Adrenal gland (tissue), 12 donors: Measurements from ENCODE around the gene RNLS. TPM values are rescaled to one million over a fixed set of nuclear protein-coding genes. Genes with fewer than 3 reads are reported as not detected.

Experiments used
- DNase-seq, 7 donors: peaks; one replicate each; pipeline ENCODE4 v3.0.0-alpha.2; 2019 to 2020
- H3K27ac ChIP-seq, 5 donors: fragments of 200-600 bp; sonication (generic) in 4 of 5; 1 replicate in 3 of 5; 2 replicates in 2 of 5; pipeline versions ENCODE4 v1.5.1 to v1.8.0; 2016 to 2020; ENCODE audit warnings: mild to moderate bottlenecking in 1 of 5
- H3K27me3 ChIP-seq: fragments of 200-600 bp; 2 replicates; pipeline ENCODE4 v1.8.0; 2021
- H3K36me3 ChIP-seq, 2 donors: fragments of 200-600 bp; replicated peaks in 1 of 2; 1 replicate in 1 of 2; 2 replicates in 1 of 2; pipeline versions ENCODE4 v1.5.1 to v1.8.0; 2018 to 2022
- H3K4me1 ChIP-seq, 2 donors: fragments of 200-600 bp; replicated peaks in 1 of 2; 1 replicate in 1 of 2; 2 replicates in 1 of 2; pipeline versions ENCODE4 v1.5.1 to v1.8.0; 2018 to 2021
- H3K4me3 ChIP-seq, 4 donors: fragments of 200-600 bp; sonication (generic) in 3 of 4; one replicate each; pipeline ENCODE4 v1.5.1; 2016 to 2018
- H3K9me3 ChIP-seq, 3 donors: fragments of 200-600 bp; sonication (generic) in 1 of 3; replicated peaks in 1 of 3; 1 replicate in 2 of 3; 2 replicates in 1 of 3; pipeline versions ENCODE4 v1.5.1 to v1.8.0; 2016 to 2021
- POLR2A ChIP-seq, 2 donors: fragments of 450-650 bp; IDR thresholded peaks; one replicate each; pipeline ENCODE4 v1.6.1; 2017; ENCODE audit warnings: antibody characterized with exemption in 2 of 2, mild to moderate bottlenecking in 2 of 2, moderate library complexity in 1 of 2
- WGBS, 4 donors: extraction: QIAGEN DNeasy Blood & Tissue Kit in 2 of 4; methylation state at CpG; one replicate each; pipeline versions ENCODE4 v1.1.5 to v1.1.7; 2013 to 2017; 5-methylcytosine and 5-hydroxymethylcytosine counted together
- intact Hi-C, 2 donors: fragments of 100-400 bp; cut with DNase I; formaldehyde crosslinking; loops; one replicate each; pipeline versions ENCODE4 v1.14.1 to v1.15.0; 2022 to 2023
- polyA plus RNA-seq, 3 donors: library from polyadenylated mRNA; stranded (reverse); fragments of 200-250 nt in 2 of 3; fragments of 350-450 nt in 1 of 3; fragmentation: Illumina TruSeq in 1 of 3; extraction: RNeasy Lipid Tissue Mini Kit (QIAGEN cat#74804) in 1 of 3; gene quantifications; one replicate each; pipeline ENCODE4 v1.2.3, GENCODE V29; 2013 to 2014
- total RNA-seq, 9 donors: library from RNA; depleted of rRNA in 4 of 9; stranded (reverse); fragments of >200 nt in 4 of 9; fragments of 120-200 nt in 1 of 9; fragmentation: NEBNext Ultra II Directional in 1 of 9; extraction: Animal tissue kit (Norgen Biotek cat#: 25700) in 1 of 9; gene quantifications; one replicate each; pipeline versions ENCODE4 v1.1.0 to v1.2.4, GENCODE V29; 2013 to 2023
- TF ChIP-seq, protein P1 (sequence below), 6 experiments: fragments of 450-650 bp in 4 of 6; fragments of 200-600 bp in 2 of 6; sonication (generic) in 1 of 6; IDR thresholded peaks; 1 replicate in 5 of 6; 2 replicates in 1 of 6; pipeline versions ENCODE4 v1.5.1 to v1.8.0; 2016 to 2021; ENCODE audit warnings: antibody characterized with exemption in 6 of 6, mild to moderate bottlenecking in 2 of 6, moderate library complexity in 1 of 6
- donor health status: healthy with polysubstance abuse.
- donor health status: Bipolar disorder and iron deficiency.
- donor health status: DM: yes; HTN: yes; CAD: no.
- donor health status: DM: no; HTN: no; CAD: no.
- donor health status: DM: no; HTN: no; CAD: no.
- donor health status: DM: yes; HTN: yes; CAD: no.

Gene RNLS
- total and polyA plus RNA-seq, 12 donors: 7.2 to 51.3 (median 27.9) TPM

DNA sequence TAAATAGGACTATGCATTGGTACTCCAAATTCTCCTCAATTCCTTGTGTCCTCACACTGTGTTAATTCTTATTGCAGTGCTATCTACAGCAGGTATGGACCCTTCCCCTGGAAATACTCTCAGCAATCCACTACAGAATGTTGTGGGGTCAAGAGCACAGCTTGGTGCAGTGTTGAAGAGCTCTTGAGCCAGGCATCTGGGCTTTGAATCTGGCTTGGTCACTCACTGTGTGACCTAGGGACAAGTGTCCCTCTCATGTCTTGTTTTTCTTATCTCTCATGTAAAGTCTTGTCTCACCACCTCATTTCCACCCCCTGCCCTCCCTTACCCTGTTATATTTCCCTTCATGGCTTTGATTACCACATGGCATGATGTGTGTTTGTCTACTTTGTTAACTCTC lies 159.4 kb downstream of the RNLS start:
- H3K4me1 ChIP-seq: no peaks in the 10 kb centered on the region
- H3K9me3 ChIP-seq: no peaks in the 10 kb centered on the region
- H3K4me3 ChIP-seq: no peak overlapping the region
- no peak overlapping the region for H3K27ac ChIP-seq
- intact Hi-C loops: no loop called here
- no peak for DNase-seq
- TF ChIP-seq POLR2A (IDR thresholded peaks at IDR 0.05): no peak
- TF ChIP-seq, protein P1, sequence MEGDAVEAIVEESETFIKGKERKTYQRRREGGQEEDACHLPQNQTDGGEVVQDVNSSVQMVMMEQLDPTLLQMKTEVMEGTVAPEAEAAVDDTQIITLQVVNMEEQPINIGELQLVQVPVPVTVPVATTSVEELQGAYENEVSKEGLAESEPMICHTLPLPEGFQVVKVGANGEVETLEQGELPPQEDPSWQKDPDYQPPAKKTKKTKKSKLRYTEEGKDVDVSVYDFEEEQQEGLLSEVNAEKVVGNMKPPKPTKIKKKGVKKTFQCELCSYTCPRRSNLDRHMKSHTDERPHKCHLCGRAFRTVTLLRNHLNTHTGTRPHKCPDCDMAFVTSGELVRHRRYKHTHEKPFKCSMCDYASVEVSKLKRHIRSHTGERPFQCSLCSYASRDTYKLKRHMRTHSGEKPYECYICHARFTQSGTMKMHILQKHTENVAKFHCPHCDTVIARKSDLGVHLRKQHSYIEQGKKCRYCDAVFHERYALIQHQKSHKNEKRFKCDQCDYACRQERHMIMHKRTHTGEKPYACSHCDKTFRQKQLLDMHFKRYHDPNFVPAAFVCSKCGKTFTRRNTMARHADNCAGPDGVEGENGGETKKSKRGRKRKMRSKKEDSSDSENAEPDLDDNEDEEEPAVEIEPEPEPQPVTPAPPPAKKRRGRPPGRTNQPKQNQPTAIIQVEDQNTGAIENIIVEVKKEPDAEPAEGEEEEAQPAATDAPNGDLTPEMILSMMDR (IDR thresholded peaks at IDR 0.05): no peak
- H3K36me3 ChIP-seq: no peaks in the 10 kb centered on the region
- no peaks in the 10 kb centered on the region for H3K27me3 ChIP-seq

DNA sequence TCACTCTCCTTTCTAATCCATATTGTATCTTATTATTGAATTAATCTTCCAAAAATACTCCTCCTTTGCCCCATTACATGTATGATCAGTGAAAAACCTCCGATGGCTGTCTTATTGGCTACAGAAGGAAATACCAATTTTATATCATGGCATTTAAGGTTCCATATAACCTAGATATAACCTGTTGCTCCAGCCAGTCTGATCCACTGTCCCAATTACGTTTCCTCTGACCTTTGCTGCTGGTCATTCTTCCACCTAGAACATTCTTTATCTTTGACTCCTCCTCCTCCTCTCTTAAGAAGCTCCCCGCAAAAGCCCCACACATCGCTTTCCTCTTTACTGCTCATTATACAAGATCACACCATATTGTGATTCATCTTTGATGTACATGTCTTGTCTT lies 161.5 kb downstream of the RNLS start:
- TF ChIP-seq, protein P1 (IDR thresholded peaks at IDR 0.05): no peak
- no peak for TF ChIP-seq POLR2A (IDR thresholded peaks at IDR 0.05)
- H3K4me3 ChIP-seq: no peak overlapping the region
- no peak overlapping the region for H3K27ac ChIP-seq
- no peaks in the 10 kb centered on the region for H3K4me1 ChIP-seq
- WGBS, 4 donors: 89 to 94% (median 92%) methylated on average over 4 of the region's 4 CpGs
- H3K9me3 ChIP-seq: no peaks in the 10 kb centered on the region
- H3K36me3 ChIP-seq: no peaks in the 10 kb centered on the region
- H3K27me3 ChIP-seq: no peaks in the 10 kb centered on the region
- intact Hi-C loops: no loop called here
- DNase-seq: no peak

DNA sequence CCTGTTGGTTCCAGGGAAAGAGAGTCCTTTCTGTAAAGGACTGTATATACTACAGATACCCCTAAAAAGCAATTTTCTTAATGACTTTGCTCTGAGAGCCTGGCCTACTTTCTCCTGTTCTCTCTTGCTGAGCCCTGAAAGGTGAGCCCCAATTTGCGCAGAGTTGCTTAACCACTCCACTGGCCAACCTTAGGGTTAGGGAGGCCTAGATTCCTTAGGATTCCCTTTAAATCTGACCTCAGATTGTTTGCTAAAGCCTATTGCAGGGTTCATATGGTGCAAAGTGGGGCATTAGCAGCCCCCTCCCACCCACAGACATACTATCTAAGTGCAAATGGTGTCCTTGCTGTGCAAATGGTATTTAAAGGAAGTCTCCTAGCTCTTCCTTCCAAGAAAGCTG lies 164.2 kb downstream of the RNLS start:
- H3K27ac ChIP-seq: no peak overlapping the region
- 94 to 100% (median 100%) methylated on average over 1 of the region's 1 CpG for WGBS, 4 donors
- no peaks in the 10 kb centered on the region for H3K36me3 ChIP-seq
- H3K27me3 ChIP-seq: no peaks in the 10 kb centered on the region
- no peaks in the 10 kb centered on the region for H3K9me3 ChIP-seq
- no peak overlapping the region for H3K4me3 ChIP-seq
- no peak for DNase-seq
- TF ChIP-seq, protein P1 (IDR thresholded peaks at IDR 0.05): no peak
- TF ChIP-seq POLR2A (IDR thresholded peaks at IDR 0.05): no peak
- intact Hi-C loops: no loop called here
- no peaks in the 10 kb centered on the region for H3K4me1 ChIP-seq

DNA sequence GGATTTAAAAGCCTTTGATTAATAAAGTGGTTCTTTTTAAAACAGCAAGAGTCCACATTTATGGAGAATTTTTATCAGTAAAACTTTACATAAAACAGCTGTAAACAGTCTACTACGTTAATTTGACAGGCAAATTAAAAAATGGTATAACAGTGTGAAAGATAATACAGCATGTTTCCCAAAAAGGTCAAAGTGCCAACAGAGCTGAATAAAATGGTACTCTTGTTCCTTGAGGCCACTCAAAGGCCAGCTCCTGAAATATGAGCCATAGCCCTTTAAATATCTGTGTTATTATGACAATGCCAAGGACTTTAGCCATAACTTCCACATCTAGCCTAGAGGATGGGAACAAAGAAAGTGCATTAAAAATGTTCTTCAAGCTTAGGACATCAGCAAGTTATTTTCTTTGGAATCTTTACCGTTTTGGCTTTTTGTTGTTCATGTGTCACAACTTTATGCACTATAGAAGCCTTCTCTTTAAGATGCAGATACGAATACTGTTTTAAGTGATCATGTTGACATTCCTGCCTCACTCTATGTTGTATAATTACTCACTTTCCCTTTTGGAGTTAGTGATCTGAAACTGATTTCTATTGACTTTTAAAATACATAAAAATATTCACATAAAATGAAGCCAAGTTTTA lies 165.6 kb downstream of the RNLS start:
- intact Hi-C loops: no loop called here
- WGBS, 4 donors: 60 to 72% (median 68%) methylated on average over 3 of the region's 3 CpGs

More for the DNA sequence above, 165.6 kb downstream of the RNLS start:
- H3K27ac ChIP-seq: no peak overlapping the region
- no peaks in the 10 kb centered on the region for H3K4me1 ChIP-seq
- DNase-seq: no peak
- H3K36me3 ChIP-seq: no peaks in the 10 kb centered on the region
- no peak overlapping the region for H3K4me3 ChIP-seq
- no peaks in the 10 kb centered on the region for H3K9me3 ChIP-seq
- TF ChIP-seq POLR2A (IDR thresholded peaks at IDR 0.05): no peak
- TF ChIP-seq, protein P1 (IDR thresholded peaks at IDR 0.05): no peak
- no peaks in the 10 kb centered on the region for H3K27me3 ChIP-seq
